GM19023 (cell line): ENCODE measurements around the gene EIF2S2.

Source experiments
- ATAC-seq: cut with Tn5 transposase; IDR thresholded peaks from one replicate; pipeline ENCODE4 v1.9.1; 2021; ENCODE audit warnings: mild to moderate bottlenecking, moderate library complexity; ENCODE audit not compliant: unreplicated experiment

Gene EIF2S2

DNA sequence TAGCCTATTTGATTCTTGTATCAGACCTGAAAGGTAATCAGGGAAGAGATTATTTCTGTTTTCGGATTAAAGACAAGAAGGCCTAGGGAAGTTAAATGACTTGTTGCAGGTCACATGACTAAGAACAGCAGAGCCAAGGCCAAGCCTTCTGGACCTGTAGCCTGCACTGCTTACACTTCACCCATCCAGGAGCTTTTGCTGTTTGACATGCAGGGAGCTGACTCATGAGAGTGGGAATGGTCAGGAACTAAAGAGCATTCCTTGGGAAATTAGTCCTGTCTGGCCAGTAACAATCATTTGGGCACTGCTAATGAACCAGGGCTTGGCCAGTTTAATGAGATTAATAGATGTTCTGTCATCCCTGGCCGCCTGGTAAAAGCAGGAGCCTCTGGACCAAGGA, 46.8 kb downstream of the EIF2S2 start:
- ATAC-seq, result no peak

- no peak for ATAC-seq
Observed at GRCh38 chr20:34064286-34064685, 47.8 kb downstream of the EIF2S2 start.

GRCh38 chr20:34062570-34063482, 49.2 kb downstream of the EIF2S2 start:
- no peak for ATAC-seq

GRCh38 chr20:34061695-34062094, 50.3 kb downstream of the EIF2S2 start:
- peak; percentile 52 for ATAC-seq

DNA sequence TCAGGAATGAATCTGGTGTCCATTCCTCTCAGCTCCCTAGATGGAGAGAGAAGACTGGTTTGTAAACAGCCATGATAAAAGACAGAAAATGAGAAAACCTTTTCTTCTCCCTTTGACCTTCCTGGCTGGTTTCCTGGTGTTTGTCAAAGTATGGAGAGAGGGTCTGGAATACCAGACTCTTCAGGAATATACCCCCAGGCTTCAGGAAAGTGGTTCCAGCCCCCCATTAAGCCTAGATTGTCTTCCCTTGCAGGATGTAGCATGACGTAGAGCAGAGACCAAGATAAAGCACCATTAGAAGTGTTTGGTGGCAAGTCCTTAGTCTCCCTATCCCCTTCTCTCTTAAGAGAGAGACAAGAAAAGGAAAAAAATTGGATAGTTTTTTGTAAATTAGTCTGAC, 51.1 kb downstream of the EIF2S2 start:
- no peak for ATAC-seq

GRCh38 chr20:34058831-34059230, 53.2 kb downstream of the EIF2S2 start:
- no peak for ATAC-seq

GRCh38 chr20:34055290-34055689, 56.8 kb downstream of the EIF2S2 start:
- no peak for ATAC-seq

- no peak for ATAC-seq
Observed at GRCh38 chr20:34052414-34052813, 59.6 kb downstream of the EIF2S2 start.

- no peak for ATAC-seq
Observed at GRCh38 chr20:34049897-34050695, 61.9 kb downstream of the EIF2S2 start.

DNA sequence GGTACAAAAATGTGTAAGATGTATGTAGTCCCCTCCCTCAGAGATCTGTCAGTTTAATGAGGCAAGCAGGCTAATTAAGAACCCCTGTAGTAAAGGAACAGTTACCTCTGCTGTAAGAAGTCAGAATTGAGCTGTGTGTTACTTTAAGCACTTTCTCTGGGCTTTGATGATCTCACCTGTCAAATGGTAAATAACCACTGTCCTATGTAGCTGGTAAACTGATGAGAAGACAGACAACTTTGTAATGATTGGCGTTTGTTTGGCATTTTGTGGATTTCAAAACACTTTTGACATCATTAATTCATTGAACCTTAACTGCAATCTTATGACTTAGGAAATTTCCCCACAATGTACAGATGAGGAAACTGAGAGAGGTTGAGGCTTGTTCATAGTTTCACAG, 62.7 kb downstream of the EIF2S2 start:
- no peak for ATAC-seq

DNA sequence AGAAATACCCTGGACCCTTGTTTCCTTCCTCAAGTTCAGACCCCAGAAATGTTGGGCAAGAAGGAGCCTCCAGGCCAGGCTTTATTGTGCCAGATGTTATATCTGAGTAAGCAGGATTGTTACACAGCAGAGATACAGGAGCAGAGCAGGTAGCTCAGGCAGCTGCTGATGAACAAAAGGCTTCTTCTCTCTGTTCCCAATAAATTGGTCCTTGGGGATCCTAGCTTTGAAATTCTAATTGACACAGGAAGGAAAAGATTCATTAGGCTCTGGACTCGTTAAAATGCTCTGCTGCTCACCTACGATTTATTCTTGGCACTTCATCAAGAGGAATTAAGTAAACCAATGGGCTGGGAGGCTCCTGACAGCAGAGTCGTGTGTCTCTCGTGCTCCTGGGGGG, 64.1 kb downstream of the EIF2S2 start:
- no peak for ATAC-seq

DNA sequence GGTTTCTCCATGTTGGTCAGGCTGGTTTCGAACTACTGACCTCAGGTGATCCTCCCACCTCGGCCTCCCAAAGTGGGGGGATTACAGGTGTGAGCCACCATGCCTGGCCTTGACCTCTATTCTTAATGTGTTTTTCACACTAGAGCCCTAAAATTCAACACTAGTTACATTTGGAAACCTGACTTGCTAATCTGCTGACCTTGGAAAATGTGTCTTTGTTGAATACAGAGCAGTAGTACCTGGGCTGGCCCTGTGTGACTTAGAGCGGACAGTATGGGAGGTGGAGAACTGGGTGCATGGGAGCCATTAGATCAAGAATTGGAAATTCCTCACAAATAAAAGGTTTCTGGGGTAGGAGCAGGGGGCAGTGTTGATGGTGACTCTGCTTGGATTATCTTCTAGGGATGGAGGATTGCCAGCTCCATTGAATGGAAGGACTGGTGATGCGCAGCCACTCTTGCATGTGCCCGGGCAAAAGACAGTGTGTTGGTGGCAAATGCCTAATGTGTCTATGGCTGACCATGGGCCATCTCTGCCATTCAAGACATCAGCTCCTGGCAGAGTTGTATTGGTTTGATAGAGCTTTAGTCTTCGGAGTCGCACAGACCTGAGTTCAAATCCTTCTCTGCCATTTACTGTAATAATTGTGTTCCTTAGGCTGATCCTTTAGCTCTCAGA, 64.9 kb downstream of the EIF2S2 start:
- ATAC-seq, result no peak

DNA sequence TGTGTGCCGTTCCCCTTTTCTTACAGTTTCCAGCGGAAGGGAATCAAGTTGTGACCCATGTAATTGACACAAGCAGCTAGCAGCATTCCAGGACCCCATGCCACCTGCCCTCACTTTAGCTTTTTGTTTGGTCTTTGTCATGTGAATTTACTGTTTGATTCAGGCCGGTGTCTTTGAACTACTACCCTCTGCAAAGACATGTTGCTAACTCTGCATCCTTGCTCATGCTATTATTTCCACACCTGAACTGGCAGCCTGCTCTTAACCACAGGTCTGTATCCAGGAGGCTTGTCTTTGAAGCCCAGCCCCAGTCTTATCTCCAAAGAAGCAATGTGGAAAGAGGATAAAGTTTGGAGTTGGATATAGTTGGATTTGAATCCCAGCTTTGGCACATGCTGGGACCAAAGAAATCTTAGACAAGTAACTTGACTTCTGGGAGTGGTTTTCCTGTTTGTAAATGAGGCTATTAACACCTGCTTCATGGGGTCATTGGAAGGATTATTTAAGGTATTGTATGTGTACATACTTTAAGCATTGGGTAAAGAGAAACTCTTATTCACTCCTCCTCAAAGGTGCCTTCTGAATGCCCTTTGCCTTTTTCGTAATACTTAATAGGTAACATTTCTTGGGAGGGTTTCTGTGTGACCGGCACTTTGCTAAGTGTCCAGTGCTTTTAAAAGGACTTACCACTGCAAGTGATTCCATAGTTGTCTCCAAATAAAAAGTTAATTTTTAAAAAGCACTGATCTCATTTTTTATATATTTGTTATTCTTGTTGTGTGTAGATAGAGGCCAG, 65.9 kb downstream of the EIF2S2 start:
- ATAC-seq, result no peak

DNA sequence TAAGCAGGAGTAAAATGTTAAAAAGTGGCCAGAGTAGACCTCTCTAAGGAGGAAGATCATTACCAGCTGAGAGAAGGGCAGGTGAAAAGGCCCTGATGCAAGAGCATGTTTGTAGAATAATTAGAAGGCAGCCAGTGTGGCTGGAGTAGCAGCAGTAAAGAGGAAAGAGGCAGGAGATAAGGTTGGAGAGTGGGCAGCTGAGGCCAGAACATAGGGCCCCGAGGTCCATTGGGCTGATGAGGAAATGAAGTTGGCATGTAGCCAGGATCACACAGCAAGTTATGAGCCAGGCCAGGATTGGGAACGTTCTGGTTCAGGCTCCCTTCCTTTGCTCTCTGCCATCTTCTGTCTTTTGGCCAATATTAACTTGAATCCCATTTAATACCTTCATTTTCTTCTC, 66.7 kb downstream of the EIF2S2 start:
- no peak for ATAC-seq

DNA sequence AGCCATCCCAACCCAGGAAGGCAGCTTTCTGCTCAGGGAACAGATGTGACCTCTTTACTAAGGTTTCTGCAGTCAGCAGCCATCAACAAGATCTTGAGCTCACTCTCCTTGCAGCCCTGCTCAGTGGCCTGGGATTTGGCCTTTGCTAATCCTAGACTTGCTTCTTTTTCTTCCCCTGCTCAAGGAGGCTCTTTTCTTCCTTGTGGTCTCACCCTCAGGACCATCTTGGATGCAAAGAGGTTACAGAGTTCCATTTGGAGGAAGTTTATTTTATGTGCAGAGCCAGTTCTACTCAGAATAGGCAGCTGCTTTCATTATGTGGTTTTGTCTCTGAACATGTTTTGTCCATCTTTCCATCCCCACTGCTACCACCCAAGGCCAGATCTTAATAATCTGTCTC, 69.0 kb downstream of the EIF2S2 start:
- ATAC-seq, result no peak

GRCh38 chr20:34042262-34042661, 69.8 kb downstream of the EIF2S2 start:
- no peak for ATAC-seq

DNA sequence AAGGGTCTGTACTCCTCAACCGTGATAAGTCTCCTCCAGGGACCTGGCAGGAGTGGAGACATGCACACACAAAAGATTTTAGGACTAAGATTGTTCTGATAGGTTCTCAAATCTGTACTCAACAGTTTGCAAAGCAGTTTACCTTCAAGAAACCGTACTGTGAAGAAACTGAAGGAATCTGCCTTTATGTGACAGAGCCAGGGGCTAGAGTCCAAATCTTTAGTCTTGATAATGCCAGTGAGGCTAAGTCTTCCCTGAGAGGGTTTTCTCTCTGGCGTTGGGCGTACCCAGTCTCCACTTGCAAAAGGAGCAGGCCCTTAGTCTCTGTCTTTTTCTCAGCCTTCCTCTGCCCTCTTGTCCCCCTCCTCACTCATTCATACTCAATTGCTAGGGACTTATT, 70.8 kb downstream of the EIF2S2 start:
- no peak for ATAC-seq

DNA sequence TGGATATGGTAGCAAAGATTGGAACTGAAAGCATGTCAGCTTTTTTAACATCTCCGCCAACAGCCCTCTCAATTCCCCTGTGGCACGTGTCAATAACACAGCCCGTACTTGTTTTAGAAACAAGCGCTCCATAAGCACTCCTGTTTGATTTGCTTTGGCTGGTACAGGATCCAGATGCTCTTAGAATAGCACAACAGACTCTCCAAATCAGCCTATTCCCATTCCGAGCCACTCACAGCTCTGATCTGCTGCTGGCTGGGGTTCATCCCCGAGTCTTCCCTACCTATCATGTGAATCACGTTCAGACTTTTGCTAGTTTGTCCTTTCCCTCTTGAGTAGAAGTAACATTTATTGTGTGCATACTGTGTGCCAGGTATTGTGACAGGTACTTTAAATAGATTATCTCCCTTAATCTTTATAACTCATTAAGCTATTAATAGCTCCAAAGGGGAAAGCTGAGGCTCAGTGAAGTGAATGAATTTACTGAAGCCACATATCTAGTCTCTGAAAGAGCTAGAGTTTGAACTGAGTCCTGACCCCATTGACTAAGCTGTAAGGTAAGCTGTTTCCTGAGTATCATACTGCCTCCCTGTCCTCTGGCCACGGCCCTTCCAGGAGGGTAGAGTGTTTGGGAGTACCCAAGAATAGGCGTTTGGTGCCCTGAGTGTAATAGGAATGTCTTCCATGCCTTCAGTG, 71.6 kb downstream of the EIF2S2 start:
- no peak for ATAC-seq
